Measurements from ENCODE around the gene THOC7.

DNA sequence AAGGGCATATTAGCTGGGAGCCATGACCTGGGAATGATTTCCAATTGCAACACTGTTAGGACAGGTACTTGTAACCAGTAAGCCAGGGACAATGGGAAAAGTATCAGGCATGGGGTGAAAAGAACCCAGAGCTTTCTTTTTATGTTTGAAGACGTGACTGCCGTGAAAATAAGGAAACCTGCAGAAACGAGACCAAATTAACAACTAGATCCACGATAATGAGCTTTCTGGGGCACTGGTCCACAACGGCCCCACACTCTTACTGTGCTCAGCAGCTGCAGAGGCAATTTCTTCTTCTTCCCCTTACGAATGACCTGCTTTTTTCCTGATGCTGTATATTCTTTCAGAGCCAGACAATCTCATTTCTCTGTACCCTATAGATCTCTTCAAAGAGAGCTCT, 33.1 kb downstream of the THOC7 start:
- no peak for TF ChIP-seq POLR2A (IDR thresholded peaks at IDR 0.05)
- TF ChIP-seq, protein P1, sequence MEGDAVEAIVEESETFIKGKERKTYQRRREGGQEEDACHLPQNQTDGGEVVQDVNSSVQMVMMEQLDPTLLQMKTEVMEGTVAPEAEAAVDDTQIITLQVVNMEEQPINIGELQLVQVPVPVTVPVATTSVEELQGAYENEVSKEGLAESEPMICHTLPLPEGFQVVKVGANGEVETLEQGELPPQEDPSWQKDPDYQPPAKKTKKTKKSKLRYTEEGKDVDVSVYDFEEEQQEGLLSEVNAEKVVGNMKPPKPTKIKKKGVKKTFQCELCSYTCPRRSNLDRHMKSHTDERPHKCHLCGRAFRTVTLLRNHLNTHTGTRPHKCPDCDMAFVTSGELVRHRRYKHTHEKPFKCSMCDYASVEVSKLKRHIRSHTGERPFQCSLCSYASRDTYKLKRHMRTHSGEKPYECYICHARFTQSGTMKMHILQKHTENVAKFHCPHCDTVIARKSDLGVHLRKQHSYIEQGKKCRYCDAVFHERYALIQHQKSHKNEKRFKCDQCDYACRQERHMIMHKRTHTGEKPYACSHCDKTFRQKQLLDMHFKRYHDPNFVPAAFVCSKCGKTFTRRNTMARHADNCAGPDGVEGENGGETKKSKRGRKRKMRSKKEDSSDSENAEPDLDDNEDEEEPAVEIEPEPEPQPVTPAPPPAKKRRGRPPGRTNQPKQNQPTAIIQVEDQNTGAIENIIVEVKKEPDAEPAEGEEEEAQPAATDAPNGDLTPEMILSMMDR (IDR thresholded peaks at IDR 0.05) = no peak

Data from lower leg skin (tissue), 3 donors.